SK-N-SH (cell line): ENCODE data around the gene ZFAND6.

Experiments used
- GABPA ChIP-seq: IDR thresholded peaks from 2 replicates; pipeline ENCODE4 v1.4.0; 2012; ENCODE audit warnings: low read depth, mild to moderate bottlenecking
- JUND ChIP-seq: IDR thresholded peaks from 2 replicates; pipeline ENCODE4 v1.4.0; 2012
- POLR2AphosphoS5 ChIP-seq: IDR thresholded peaks from 2 replicates; pipeline ENCODE4 v1.6.1; 2012; ENCODE audit warnings: low read depth, low read length
- RCOR1 ChIP-seq: fragments of 150-350 bp; IDR thresholded peaks from 2 replicates; pipeline ENCODE4 v1.6.1; 2017; ENCODE audit warnings: antibody characterized with exemption, low read length
- TAF1 ChIP-seq: IDR thresholded peaks from 2 replicates; pipeline ENCODE4 v1.6.1; 2012; ENCODE audit warnings: low read depth, mild to moderate bottlenecking, low read length, moderate library complexity, borderline replicate concordance
- TEAD4 ChIP-seq: IDR thresholded peaks from 2 replicates; pipeline ENCODE4 v1.4.0; 2012; ENCODE audit warnings: mild to moderate bottlenecking, borderline replicate concordance; ENCODE audit not compliant: insufficient read depth
- TF ChIP-seq, protein P1 (sequence below): fragments of 200-600 bp; sonication (generic); IDR thresholded peaks from 2 replicates; pipeline ENCODE4 v1.6.1; 2017; ENCODE audit warnings: antibody characterized with exemption, mild to moderate bottlenecking, moderate library complexity
- TF ChIP-seq, protein P2 (sequence below): IDR thresholded peaks from 2 replicates; pipeline ENCODE4 v1.4.0; 2012; ENCODE audit warnings: low read depth, borderline replicate concordance

DNA sequence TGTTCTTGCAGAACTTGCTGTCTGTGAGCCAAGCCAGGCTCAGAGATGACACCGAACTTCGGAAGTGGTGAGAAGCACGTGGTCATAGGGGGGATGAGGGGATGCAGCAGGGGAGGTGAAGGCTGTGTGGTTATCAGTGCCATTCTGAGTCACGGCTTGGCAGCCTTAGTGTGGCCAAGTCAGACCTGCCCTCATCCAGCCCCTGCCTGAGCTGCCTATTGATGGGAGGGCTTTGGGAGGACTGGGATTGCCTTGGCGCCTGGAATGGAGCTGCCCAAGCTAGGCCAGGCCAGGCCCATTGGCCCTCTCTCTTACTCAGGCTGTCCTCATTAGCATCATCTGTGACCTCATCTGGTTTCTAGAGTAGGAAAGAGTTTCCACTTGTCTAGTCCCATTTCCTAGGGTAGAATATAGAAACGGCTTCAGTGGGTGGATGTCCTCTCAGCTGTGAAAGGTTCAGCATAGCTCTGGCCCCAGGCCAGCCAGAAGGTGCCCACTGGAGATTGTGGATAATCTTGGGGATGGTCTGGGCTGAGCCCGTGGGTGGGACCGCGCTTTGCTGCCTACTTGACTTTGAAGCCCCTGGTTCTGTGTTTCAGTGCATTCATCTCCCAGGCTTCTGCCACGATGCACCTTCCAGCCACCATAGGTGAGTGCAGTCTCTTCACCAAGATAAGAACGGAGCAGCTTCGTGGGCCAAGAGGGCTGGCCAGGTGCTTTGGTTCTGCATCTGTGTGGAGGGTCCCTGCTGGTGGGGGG, 100.5 kb downstream of the ZFAND6 start:
- TF ChIP-seq, protein P1, sequence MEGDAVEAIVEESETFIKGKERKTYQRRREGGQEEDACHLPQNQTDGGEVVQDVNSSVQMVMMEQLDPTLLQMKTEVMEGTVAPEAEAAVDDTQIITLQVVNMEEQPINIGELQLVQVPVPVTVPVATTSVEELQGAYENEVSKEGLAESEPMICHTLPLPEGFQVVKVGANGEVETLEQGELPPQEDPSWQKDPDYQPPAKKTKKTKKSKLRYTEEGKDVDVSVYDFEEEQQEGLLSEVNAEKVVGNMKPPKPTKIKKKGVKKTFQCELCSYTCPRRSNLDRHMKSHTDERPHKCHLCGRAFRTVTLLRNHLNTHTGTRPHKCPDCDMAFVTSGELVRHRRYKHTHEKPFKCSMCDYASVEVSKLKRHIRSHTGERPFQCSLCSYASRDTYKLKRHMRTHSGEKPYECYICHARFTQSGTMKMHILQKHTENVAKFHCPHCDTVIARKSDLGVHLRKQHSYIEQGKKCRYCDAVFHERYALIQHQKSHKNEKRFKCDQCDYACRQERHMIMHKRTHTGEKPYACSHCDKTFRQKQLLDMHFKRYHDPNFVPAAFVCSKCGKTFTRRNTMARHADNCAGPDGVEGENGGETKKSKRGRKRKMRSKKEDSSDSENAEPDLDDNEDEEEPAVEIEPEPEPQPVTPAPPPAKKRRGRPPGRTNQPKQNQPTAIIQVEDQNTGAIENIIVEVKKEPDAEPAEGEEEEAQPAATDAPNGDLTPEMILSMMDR: no peak
- TF ChIP-seq JUND (no peak), TEAD4 (no peak), POLR2AphosphoS5 (no peak), TAF1 (no peak), GABPA (no peak), RCOR1 (no peak)
- TF ChIP-seq, protein P2, sequence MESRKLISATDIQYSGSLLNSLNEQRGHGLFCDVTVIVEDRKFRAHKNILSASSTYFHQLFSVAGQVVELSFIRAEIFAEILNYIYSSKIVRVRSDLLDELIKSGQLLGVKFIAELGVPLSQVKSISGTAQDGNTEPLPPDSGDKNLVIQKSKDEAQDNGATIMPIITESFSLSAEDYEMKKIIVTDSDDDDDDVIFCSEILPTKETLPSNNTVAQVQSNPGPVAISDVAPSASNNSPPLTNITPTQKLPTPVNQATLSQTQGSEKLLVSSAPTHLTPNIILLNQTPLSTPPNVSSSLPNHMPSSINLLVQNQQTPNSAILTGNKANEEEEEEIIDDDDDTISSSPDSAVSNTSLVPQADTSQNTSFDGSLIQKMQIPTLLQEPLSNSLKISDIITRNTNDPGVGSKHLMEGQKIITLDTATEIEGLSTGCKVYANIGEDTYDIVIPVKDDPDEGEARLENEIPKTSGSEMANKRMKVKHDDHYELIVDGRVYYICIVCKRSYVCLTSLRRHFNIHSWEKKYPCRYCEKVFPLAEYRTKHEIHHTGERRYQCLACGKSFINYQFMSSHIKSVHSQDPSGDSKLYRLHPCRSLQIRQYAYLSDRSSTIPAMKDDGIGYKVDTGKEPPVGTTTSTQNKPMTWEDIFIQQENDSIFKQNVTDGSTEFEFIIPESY: no peak
